Kidney (tissue), 14 donors: ENCODE results near the gene CENPQ. TPM values are rescaled to one million over a fixed set of nuclear protein-coding genes. Genes with fewer than 3 reads are reported as not detected.

ENCODE experiments used
- DNase-seq, 5 donors: peaks; one replicate each; pipeline ENCODE4 v3.0.0-alpha.2; 2013 to 2020
- FAIRE-seq: peaks from 2 replicates; lab custom pipeline; 2012; peaks lifted over from hg19 to GRCh38; lab: Jason Lieb, UNC
- H3K27ac ChIP-seq, 2 donors: one replicate each; pipeline ENCODE4 v1.7.0; 2013; ENCODE audit warnings: low read depth in 2 of 2, low read length in 2 of 2, inconsistent platforms in 1 of 2
- H3K27me3 ChIP-seq: one replicate; pipeline ENCODE4 v1.7.1; 2013; ENCODE audit warnings: low read length, inconsistent platforms; ENCODE audit not compliant: control insufficient read depth, insufficient read depth
- H3K36me3 ChIP-seq, 3 donors: one replicate each; pipeline versions ENCODE4 v1.7.0 to v1.7.1; 2013; ENCODE audit warnings: low read length in 3 of 3, control low read depth in 1 of 3, inconsistent platforms in 1 of 3; ENCODE audit not compliant: insufficient read depth in 3 of 3, control insufficient read depth in 2 of 3
- H3K4me1 ChIP-seq, 3 donors: one replicate each; pipeline versions ENCODE4 v1.7.0 to v1.7.1; 2013; ENCODE audit warnings: low read length in 3 of 3, inconsistent platforms in 1 of 3, low read depth in 1 of 3; ENCODE audit not compliant: control insufficient read depth in 2 of 3, insufficient read depth in 2 of 3
- H3K4me3 ChIP-seq, 3 donors: one replicate each; pipeline versions ENCODE4 v1.7.0 to v1.8.1; 2013; ENCODE audit warnings: low read length in 3 of 3, control low read depth in 1 of 3, inconsistent platforms in 1 of 3
- H3K9ac ChIP-seq, 3 donors: one replicate each; pipeline versions ENCODE4 v1.7.0 to v1.7.1; 2013; ENCODE audit warnings: low read length in 3 of 3, control low read depth in 1 of 3, inconsistent platforms in 1 of 3
- H3K9me3 ChIP-seq, 3 donors: one replicate each; pipeline versions ENCODE4 v1.7.0 to v1.7.1; 2013; ENCODE audit warnings: low read length in 3 of 3, control low read depth in 1 of 3, inconsistent platforms in 1 of 3; ENCODE audit not compliant: control insufficient read depth in 2 of 3, insufficient read depth in 1 of 3
- CTCF ChIP-seq: IDR thresholded peaks from 3 replicates; pipeline ENCODE4 v1.5.1; 2012; ENCODE audit warnings: mild to moderate bottlenecking, moderate library complexity, borderline replicate concordance; ENCODE audit not compliant: insufficient read depth; ENCODE audit errors: extremely low read depth
- intact Hi-C: fragments of 100-400 bp; cut with DNase I; formaldehyde crosslinking; loops from one replicate; pipeline ENCODE4 v1.11.1; 2022
- polyA plus RNA-seq: library from polyadenylated mRNA; stranded (reverse); fragments of 350-450 nt; fragmentation: Illumina TruSeq; extraction: RNeasy Lipid Tissue Mini Kit (QIAGEN cat#74804); gene quantifications from one replicate; pipeline ENCODE4 v1.2.3, GENCODE V29; 2014; ENCODE audit warnings: low read depth, low replicate concordance; ENCODE audit not compliant: insufficient read depth
- total RNA-seq: library from RNA; stranded (reverse); fragmentation: NEBNext Ultra II Directional; extraction: Animal tissue kit (Norgen Biotek cat#: 25700); gene quantifications from one replicate; pipeline ENCODE4 v1.2.1, GENCODE V29; 2021
- donor health status: control.
- donor health status: control.
- donor health status: control.
- donor health status: control.
- donor health status: control.
- donor health status: DM: yes; HTN: yes; CAD: no.
- donor health status: Normal renal cell carcinoma (clear cell type).

Gene CENPQ
- total and polyA plus RNA-seq, 2 donors from 2014 or later, result 3.9 to 4.2 TPM

- Histone ChIP-seq H3K4me1 (no peaks in the 10 kb centered on the region), H3K4me3 (no peak overlapping the region), H3K27me3 (no peaks in the 10 kb centered on the region), H3K36me3 (no peaks in the 10 kb centered on the region), H3K9me3 (no peaks in the 10 kb centered on the region), H3K9ac (no peak overlapping the region), H3K27ac (no peak overlapping the region)
- DNase-seq (no peak), FAIRE-seq (no peak)
- no peak for TF ChIP-seq CTCF
- intact Hi-C loops, result no loop called here
These were observed 27.5 kb downstream of the CENPQ start for GRCh38 chr6:49490633-49491032.

GRCh38 chr6:49497304-49497703 is 34.1 kb downstream of the CENPQ start:
- FAIRE-seq (no peak), DNase-seq (no peak)
- TF ChIP-seq CTCF, result no peak
- Histone ChIP-seq H3K9ac (no peak overlapping the region), H3K27ac (no peak overlapping the region), H3K4me3 (no peak overlapping the region), H3K9me3 (no peaks in the 10 kb centered on the region), H3K27me3 (no peaks in the 10 kb centered on the region), H3K4me1 (no peaks in the 10 kb centered on the region), H3K36me3 (no peaks in the 10 kb centered on the region)
- intact Hi-C loops, result no loop called here

GRCh38 chr6:49499126-49499525 is 36.0 kb downstream of the CENPQ start:
- no peak overlapping the region for H3K4me3 ChIP-seq
- intact Hi-C loops, result no loop called here
- DNase-seq (no peak), FAIRE-seq (no peak)
- no peaks in the 10 kb centered on the region for H3K4me1 ChIP-seq
- H3K9ac ChIP-seq, result no peak overlapping the region
- H3K36me3 ChIP-seq, result no peaks in the 10 kb centered on the region
- H3K27ac ChIP-seq, result no peak overlapping the region
- TF ChIP-seq CTCF, result no peak
- no peaks in the 10 kb centered on the region for H3K27me3 ChIP-seq
- no peaks in the 10 kb centered on the region for H3K9me3 ChIP-seq

- no peak within 1 kb of the TSS for H3K9ac ChIP-seq
These were observed 36.5 kb downstream of the CENPQ start, which contains the start of gene GLYATL3 for GRCh38 chr6:49499623-49500022. TSS of gene GLYATL3 (plus strand) at chr6:49499923. CDS start at chr6:49511991, 12,068 bp downstream.

More at GRCh38 chr6:49499623-49500022, 36.5 kb downstream of the CENPQ start, which contains the start of gene GLYATL3:
- Histone ChIP-seq H3K36me3 (no peaks in the 10 kb centered on the region), H3K4me3 (no peak within 1 kb of the TSS), H3K27ac (no peak within 1 kb of the TSS), H3K27me3 (no peaks in the 10 kb centered on the region), H3K4me1 (no peaks in the 10 kb centered on the region), H3K9me3 (no peaks in the 10 kb centered on the region)
- no peak for TF ChIP-seq CTCF
- FAIRE-seq (no peak), DNase-seq (no peak)
- intact Hi-C loops, result no loop called here
